Sigmoid colon (tissue), 4 donors: ENCODE data around the gene ATP6AP1.

Source experiments
- CTCF ChIP-seq, 4 experiments: fragments of 450-650 bp in 3 of 4; fragments of 200-600 bp in 1 of 4; IDR thresholded peaks; one replicate each; pipeline ENCODE4 v1.5.1; 2016 to 2019; ENCODE audit warnings: antibody characterized with exemption in 4 of 4, mild to moderate bottlenecking in 3 of 4, moderate library complexity in 2 of 4
- EP300 ChIP-seq, 4 donors: sonication (generic); formaldehyde crosslinking; IDR thresholded peaks; one replicate each; pipeline ENCODE4 v1.6.1; 2017; ENCODE audit warnings: antibody characterized with exemption in 4 of 4
- POLR2A ChIP-seq, 2 donors: fragments of 450-650 bp; IDR thresholded peaks; one replicate each; pipeline ENCODE4 v1.6.1; 2016; ENCODE audit warnings: antibody characterized with exemption in 2 of 2, mild to moderate bottlenecking in 2 of 2, moderate library complexity in 2 of 2
- POLR2AphosphoS5 ChIP-seq, 4 donors: sonication (generic); formaldehyde crosslinking; IDR thresholded peaks; one replicate each; pipeline ENCODE4 v1.6.1; 2017; ENCODE audit warnings: antibody characterized with exemption in 4 of 4

GRCh38 chrX:154448484-154448883 lies 20.0 kb downstream of the ATP6AP1 start:
- TF ChIP-seq EP300 (IDR thresholded peaks at IDR 0.05) (no peak), POLR2A (IDR thresholded peaks at IDR 0.05) (no peak), CTCF (IDR thresholded peaks at IDR 0.05) (no peak), POLR2AphosphoS5 (IDR thresholded peaks at IDR 0.05) (no peak)
